GM12801 (cell line): Measurements from ENCODE around the gene CEP170.

Experiments
- CTCF ChIP-seq: IDR thresholded peaks from one replicate; pipeline ENCODE4 v1.5.1; 2011; ENCODE audit warnings: control low read depth; ENCODE audit not compliant: insufficient read length; ENCODE audit errors: extremely low read depth

Gene CEP170

GRCh38 chr1:243250102-243250501 is 5.0 kb downstream of the CEP170 start:
- no peak for TF ChIP-seq CTCF

GRCh38 chr1:243249214-243249613 is 5.9 kb downstream of the CEP170 start:
- no peak for TF ChIP-seq CTCF

GRCh38 chr1:243247901-243248300 is 7.2 kb downstream of the CEP170 start:
- TF ChIP-seq CTCF, result no peak

- no peak for TF ChIP-seq CTCF
These were observed 8.2 kb downstream of the CEP170 start for GRCh38 chr1:243246916-243247315.

GRCh38 chr1:243244432-243244841 is 10.6 kb downstream of the CEP170 start:
- TF ChIP-seq CTCF, result no peak

GRCh38 chr1:243236604-243237252 is 18.4 kb downstream of the CEP170 start:
- no peak for TF ChIP-seq CTCF

GRCh38 chr1:243234978-243235647 is 20.0 kb downstream of the CEP170 start:
- TF ChIP-seq CTCF, result no peak
